HG03469 (cell line): ENCODE measurements around the gene PTPRK.
"Not testable (repeated sequence)": the region's sequence is repeated elsewhere in the genome, so short reads cannot be mapped to it uniquely, and the experiment has no call there.

Experiments
- ATAC-seq: cut with Tn5 transposase; IDR thresholded peaks from one replicate; pipeline ENCODE4 v1.9.1; 2021; ENCODE audit warnings: mild to moderate bottlenecking, moderate library complexity, moderate number of reproducible peaks; ENCODE audit not compliant: unreplicated experiment

PTPRK gene

GRCh38 chr6:128046033-128046432 is 474.4 kb downstream of the PTPRK start:
- no peak for ATAC-seq

GRCh38 chr6:128039543-128039942 is 480.9 kb downstream of the PTPRK start:
- no peak for ATAC-seq

- no peak for ATAC-seq
Observed at GRCh38 chr6:128036808-128037570, 483.4 kb downstream of the PTPRK start.

- no peak for ATAC-seq
Observed at GRCh38 chr6:128033156-128033555, 487.2 kb downstream of the PTPRK start.

- ATAC-seq: no peak
Observed at GRCh38 chr6:128032042-128032441, 488.4 kb downstream of the PTPRK start.

GRCh38 chr6:128029826-128030225 is 490.6 kb downstream of the PTPRK start:
- peak; percentile 48 for ATAC-seq

GRCh38 chr6:128028183-128028582 is 492.2 kb downstream of the PTPRK start:
- no peak for ATAC-seq

- ATAC-seq: no peak
Observed at GRCh38 chr6:128025478-128025877, 494.9 kb downstream of the PTPRK start.

DNA sequence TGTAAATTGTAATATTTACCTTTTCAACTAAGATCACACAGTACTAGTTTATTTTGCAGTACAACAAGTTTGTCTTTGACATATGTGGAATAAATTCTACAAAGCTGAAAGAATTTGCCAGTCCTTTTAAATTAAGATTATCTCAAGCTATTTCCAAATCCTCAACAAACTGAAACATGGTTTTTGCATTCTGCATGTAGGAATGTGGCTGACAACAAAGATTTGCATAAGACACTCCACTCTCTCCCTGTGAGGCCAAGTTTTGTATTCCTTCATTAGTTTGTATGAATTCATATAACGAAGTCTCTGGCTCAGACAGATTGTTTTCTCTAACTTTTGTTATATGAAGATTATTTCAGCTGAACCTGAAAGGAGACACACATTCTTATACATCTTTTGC is 495.4 kb downstream of the PTPRK start:
- no peak for ATAC-seq

DNA sequence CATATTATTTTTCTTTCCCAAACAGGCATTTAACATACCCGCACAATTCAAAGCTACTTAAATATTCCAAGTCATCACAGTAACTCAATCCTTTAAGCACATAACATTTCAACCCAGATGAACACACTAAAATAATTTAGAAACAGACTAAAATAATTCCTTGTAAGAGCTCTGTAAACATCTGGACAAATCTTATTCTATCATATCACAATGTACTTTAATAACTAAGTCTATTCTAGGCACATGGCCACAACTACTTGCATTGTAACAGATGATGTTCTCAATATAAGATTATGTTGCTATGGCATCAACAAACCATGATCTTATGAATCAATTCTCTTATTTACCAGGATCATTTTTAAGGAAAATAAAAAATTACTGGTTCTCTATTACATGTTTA is 496.4 kb downstream of the PTPRK start:
- no peak for ATAC-seq

DNA sequence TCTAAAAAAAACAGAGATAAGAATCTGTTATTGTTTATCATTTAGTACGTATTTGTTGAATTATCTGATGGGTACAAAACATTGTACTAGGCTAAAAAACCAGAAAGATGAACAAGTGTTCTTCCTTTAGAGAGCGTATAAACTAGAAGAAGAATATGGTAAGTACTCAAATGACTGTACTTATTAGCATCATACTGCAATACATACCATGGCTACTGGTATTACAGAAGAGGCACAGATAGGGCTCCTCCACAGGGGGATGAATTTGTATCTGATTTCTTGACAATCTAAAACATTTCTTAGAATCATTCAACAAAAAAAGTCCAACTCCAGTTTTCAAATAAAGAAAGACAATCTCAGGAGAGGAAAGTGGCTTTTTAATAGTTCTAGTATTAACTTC is 501.6 kb downstream of the PTPRK start:
- ATAC-seq: no peak

DNA sequence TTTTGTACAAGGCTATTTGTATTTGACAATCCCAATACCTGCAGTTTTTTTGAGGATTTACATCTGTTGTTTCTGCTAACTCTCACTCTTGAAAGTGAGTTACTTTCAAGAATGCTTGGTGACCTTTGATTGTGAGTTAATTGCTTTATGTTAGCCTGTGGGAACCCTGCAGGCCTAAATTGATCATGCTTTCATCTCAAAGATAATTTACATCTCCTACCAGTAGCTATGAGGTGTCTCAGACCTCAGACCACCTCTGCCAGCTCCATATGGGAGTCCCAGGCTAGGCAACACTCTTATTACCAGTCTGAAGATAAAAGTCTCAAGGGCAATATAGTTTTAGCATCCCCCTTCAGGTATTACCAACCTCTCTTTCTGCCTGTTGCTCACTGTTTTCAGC is 503.1 kb downstream of the PTPRK start:
- no peak for ATAC-seq

GRCh38 chr6:128007658-128008057 is 512.7 kb downstream of the PTPRK start:
- ATAC-seq: no peak

- no peak for ATAC-seq
Observed at GRCh38 chr6:128005009-128005408, 515.4 kb downstream of the PTPRK start.

DNA sequence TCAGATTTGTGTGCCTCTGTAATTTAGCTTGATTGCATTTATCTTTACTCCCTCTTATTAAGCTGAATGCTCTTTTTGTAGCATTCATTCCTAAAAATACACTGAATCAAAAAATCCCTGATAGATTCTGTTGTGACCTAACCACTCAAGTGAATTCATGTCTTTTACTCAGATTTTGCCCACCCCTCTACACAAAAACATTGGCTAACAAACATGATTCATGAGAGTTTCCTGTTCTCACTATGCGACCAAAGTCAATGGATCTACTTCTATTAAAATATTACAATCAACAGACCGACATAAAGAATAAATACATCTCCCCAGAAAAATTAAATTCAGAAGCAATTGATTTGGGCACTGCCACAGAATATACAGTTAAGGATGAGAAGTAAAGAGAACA is 520.0 kb downstream of the PTPRK start:
- no peak for ATAC-seq

GRCh38 chr6:127998985-127999384 is 521.4 kb downstream of the PTPRK start:
- no peak for ATAC-seq

DNA sequence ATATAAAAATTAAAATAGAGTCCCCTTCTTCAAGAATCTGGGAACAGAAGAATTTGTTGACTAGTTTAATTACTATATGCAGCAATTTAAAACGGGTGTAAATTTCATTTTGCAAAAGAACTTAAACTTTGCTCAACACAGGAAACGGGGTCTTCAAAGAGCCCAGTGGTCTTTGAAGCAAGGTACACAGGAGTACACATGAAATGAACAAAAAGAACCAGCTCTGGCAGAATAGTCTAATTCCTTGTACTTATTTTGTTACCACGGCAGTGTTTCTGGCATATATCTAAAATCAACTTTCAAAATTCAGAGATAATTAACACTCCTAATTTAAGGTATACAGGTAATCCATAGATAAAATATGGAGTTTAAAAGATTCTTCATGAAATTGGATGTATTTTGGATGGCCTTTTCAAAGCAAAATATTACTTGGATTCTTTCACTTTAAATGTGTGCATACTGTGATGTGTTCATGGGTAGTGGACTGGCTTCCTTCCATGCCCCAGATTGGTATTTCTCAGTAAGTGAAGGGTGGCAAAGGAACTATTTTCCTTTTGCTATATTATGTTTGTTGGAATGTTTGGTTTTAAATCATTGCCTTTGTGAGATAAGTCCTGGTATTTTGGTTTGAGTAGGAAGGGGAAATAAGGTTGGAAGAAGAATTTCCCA is 522.8 kb downstream of the PTPRK start:
- no peak for ATAC-seq

DNA sequence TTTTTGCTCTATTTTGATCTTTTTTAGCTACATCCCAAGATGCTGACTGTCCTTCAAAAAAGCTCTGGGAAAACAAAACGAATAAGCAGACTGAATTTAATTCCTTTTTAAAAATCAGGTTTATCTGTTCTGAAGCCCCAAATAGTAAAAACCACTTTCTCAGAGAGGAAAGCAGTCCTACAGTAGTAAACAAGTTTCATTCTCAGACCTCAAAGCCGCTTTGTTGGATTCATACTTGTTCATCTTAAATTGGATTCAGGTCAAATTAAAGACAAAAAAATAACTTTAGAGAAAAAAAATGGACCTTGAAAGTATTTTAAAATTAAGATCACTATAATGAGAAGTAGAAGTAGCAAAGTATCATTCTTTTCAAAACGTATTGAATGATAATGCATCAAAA is 523.5 kb downstream of the PTPRK start:
- ATAC-seq: no peak

DNA sequence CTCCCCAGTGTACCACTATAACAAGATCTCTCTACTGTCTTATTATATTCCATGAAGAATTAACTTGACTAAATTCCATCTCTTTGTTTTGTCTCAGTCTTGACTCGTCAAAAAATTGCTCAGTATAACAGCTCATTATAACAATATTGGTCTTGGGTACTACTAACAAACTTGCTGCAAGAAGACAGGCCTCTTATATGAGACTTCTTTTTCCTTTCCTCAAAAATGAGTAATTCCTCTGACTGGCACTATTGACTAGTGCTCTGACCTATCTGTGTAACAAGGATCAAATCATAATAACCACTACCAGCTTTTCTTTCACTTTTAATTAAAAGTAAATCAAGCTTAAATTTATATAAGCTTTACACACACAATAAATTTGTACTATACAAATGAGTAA is 528.3 kb downstream of the PTPRK start:
- no peak for ATAC-seq

DNA sequence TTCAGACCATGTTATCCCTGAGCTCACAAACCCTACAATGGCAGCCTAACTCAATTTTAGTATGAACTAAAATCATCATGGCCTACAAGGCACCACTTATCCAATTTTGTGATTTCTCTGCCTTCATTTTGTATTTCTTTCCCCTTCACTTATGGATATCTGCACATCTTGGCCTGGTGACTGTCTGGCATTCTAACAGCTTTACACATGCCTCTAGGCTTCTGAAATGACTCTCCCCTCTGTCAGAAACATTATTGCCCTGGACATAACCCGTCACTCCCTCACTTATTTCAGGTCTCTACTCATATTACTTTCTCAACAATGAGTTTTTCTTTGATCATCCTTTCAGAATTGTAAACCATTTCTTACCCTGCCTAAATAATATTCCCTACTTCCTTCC is 530.3 kb downstream of the PTPRK start:
- no peak for ATAC-seq

- ATAC-seq: no peak
Observed at GRCh38 chr6:127980996-127981395, 539.4 kb downstream of the PTPRK start.

DNA sequence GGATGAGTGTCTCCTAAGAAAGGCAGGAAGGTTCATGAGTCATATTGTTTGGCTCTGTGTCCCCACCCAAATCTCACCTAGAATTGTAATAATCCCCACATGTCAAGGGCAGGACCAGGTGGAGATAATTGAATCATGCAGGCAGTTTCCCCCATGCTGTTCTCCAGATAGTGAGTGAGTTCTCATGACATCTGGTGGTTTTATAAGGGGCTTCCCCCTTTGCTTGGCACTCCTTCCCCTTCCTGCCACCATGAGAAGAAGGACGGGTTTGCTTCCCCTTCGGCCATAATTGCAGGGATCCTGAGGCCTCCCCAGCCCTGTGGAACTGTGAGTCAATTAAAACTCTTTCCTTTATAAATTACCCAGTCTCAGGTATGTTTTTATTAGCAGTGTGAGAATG is 542.2 kb downstream of the PTPRK start:
- ATAC-seq: not testable (repeated sequence)

DNA sequence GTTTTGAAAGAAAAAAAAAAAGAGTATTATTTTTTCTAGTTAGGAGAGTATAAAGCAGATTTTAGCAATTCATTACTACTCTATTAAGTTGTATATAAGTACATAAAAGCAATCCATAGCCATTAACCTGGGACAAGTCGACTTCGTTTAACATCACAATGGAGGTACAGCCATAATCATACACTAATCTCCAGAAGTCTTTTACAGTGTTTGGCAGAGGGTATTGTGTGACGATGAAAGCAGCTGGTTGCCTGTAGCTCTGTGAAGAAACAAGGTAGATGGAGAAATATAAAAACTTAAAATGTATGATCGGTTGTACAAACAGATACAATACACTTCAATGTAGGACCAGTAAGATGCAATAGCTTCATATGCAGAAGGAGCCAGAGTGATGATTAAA is 543.6 kb downstream of the PTPRK start:
- no peak for ATAC-seq
